Ramos (cell line): ENCODE data around the gene PDE8A.

Source experiments
- in situ Hi-C: fragments of 300-500 bp; cut with MboI; formaldehyde crosslinking; loops from one replicate; pipeline ENCODE4 v1.14.3; 2022; ENCODE audit warnings: low sequenced_read_pairs; ENCODE audit not compliant: unreplicated experiment

The PDE8A gene

DNA sequence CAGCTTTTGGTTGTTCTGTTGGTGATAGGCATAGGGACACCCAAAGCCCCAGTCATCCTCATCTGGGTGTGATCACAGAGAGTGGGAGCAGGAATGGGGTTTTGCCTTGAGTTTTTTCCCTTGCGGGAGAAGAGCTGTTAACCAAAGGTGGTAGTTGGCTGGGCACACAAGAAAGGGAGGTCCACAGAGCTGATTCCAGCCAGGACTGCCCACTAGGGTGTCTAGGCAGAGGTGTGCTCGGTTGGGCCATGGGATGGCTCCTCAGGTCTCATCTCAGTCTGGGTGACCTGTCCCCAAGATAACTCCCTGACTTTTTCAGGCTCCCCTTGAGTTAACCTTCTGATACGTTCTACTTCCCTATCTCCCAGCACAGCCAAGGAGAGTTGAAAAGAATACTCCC is 134.8 kb downstream of the PDE8A start:
- in situ Hi-C loops = no loop called here

DNA sequence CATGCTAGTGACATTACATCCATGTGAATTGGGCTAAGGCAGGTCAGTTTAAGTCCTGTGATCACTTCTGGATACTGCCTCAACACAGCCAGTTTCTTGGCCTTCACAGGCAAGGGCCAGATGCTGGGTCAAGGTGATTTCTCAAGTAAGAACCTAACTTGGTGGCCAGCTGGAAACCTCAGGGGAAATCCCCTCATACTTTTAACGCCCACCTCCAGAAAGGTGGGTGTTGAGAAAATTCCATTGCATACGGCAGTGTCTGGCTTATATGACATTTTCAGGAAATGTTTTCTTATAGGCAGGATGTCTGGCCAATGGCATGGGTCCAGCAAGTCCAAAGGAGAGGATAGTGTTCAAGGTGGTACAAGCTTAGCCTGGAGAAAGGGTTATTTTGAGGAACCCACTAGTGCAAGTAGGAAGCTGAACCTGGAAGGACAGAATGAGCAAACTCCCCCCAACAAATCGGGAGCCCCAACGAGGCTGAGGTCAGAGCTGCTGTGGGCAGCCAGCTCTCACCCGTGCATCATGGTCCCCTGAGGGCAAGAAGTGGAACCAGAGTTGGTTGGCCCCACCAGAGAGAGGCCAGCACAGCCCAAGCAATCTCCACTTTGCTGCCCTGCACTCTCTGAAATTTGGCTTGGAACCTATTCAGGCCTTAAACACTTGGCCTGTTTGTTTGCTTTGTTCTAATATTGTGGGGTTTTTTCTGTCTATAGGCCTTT is 135.4 kb downstream of the PDE8A start:
- in situ Hi-C loops = no loop called here

DNA sequence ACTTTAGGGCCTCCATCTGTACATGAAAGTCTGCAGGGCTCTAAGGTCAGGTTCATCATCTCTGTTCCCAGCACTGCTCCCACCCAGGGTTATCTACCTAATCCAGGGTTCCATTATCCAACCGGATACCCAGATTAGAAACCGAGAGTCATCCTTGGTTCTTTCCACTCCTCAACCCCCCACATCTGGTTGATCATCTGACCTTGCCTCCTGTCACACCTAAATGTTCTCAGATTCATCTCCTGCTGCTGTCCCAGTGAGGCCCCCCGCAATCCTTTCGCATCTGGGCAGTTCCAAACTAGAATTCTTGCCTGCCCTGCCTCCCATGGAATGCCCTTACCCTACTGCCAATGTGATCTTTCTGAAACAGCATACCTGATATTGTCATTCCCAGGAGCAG is 136.5 kb downstream of the PDE8A start:
- in situ Hi-C loops = no loop called here

DNA sequence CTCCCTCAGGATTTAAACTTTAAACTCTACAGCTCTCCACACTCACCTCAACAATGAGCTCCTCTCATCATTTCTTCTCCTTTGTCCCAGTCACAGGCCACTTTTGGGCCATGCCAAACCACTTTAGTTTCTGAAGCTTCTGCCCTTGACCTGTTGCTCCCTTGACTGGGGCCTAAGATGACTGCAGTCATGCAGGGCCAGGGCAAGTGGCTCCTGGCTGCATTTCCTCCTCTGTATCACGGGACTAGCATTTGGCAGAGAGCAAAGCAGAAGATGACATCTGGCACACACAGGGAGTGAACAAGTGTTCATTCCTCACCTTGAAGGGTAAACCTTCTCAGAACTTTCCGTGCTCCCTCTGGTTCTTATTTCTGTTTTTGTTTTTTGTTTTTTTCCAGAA is 136.9 kb downstream of the PDE8A start:
- in situ Hi-C loops = no loop called here

DNA sequence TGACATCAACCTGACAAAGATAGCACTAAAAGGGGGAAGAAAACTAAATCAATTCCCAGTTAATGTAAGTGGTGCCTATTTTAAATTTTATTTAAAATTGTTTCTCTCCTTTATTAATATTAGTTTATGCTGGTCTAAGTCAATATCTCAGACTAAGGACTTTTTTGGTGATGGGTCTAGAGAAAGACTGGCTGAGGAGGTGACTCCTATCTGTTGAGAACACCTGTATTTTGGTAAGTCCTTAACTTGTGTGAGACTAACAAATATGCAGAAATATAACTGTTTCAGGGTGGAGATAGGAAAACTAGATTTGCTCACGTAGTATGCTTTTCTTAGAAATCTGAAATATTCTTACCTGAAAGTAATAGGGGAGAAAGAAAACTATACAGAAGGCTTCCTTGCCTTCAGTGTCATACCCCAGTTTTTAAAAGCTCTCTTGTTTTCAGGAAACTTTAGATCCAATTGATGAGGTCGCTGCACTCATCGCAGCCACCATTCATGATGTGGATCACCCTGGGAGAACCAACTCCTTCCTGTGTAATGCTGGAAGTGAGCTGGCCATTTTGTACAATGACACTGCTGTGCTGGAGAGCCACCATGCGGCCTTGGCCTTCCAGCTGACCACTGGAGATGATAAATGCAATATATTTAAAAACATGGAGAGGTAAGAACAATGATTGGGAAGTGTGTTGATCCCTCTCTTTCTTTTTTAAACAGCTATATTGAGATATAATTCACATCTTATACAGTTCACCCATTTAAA is 138.9 kb downstream of the PDE8A start:
- in situ Hi-C loops = no loop called here

DNA sequence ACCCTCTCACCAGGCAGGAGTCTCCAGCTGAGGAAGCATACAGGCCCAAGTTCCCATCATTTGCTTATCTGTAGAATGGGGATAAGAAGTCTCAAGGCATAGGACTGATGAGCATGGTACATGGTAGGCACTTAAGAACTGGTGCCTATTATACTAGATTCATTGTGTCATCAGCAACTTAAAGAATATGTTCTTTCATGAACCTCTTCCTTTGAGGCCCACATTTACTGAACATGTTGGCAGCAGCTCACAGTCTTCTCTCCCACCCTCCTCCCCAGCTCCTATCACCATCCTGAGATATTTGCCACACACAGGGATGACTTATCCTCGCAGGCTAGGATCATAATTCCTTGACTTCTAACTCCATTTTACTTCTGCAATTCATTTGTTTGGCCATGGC is 142.5 kb downstream of the PDE8A start:
- in situ Hi-C loops = no loop called here

DNA sequence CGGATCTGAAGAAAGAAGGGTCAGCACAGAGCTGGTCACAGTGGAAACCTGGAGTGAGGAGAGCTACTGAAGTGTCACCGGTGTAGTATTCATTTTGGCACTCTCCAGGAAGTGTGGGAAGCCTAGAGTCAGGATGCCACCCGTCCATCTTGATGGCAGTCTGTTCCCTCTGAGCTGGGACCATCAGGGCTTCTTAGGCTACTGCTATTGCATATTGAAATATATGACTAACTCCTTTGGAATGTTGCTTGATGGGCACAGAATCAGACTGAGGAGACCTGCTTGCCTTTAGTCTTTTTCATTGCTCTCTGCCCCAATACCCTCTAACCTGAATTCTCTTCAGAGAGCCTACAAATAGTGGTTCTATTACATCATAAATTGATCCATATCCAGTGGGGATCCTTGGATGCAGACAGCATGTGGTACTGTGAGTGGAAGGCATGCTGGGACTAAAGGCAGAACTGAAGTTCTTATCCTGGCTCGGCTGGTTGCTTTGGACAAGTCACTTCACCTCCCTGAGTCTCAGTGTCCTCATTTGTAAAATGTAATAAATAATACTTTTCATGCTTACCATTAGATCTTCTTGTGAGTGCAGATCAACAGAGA is 143.5 kb downstream of the PDE8A start:
- in situ Hi-C loops = no loop called here

DNA sequence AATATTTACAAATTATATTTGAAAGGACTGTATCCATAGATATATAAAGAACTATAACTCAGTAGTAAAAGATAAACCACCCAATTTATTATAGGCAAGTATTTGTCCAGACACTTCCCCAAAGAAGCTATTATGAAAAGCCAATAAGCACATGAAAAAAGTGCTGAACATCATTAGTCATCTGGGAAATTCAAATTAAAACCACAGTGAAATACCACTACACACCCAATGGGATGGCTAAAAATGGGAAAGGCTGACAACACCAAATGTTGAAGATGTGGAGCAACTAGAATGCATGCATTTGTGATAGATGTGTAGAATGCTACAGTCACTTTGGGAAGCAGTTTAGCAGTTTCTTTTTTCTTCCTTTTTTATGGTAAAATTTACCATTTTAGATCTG is 147.0 kb downstream of the PDE8A start:
- in situ Hi-C loops = no loop called here

DNA sequence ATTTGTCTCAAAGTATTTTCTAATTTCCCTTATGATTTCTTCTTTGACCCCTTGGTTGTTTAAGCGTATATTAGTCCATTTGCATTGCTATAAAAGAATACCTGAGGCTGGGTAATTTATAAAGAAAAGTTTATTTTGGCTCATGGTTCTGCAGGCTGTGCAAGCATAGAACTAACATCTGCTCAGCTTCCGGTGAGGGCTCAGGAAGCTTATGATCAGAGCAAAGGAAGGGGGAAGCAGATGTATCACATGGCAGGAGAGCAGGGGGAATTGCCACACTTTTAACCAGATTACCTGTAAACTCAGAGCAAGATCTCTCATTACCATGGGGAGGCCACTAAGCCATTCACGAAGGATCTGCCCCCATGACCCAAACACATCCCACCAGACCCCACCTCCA is 148.2 kb downstream of the PDE8A start:
- in situ Hi-C loops = no loop called here

DNA sequence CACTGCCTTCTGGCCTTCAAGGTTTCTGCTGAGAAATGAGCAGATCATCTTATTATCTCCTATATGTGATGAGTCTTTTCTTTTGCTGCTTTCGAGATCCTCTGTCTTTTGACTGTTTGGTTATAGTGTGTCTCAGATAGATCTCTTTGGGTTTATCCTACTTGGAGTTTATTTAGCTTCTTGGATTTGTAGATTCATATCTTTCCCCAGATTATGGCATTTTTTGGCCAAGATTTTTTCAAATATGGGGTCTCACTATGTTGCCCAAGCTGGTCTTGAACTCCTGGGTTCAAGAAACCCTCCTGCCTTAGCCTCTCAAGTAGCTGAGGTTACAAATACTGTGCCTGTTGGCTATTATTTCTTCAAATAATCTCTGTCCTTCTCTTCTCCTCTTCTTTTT is 150.3 kb downstream of the PDE8A start:
- in situ Hi-C loops = no loop called here

DNA sequence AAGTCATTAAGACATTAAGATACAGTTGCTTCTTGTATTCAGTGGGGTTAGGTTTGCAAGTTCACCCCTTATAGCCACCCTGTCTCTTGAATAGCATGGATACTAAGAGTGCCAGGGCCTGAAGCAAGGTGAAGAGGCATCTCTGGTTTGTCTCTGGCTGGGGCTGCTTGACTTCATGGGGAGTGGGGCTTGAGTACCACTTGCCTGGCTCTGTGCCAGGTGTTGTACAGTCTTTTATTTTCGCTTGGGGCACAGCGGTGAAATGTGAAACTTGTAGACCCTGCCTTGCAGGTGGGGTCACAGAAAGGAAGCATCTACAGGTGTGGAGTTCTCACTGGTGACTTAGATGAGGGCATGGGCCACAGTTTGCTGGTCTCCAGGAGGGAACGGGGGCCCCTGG is 152.1 kb downstream of the PDE8A start:
- in situ Hi-C loops = no loop called here

DNA sequence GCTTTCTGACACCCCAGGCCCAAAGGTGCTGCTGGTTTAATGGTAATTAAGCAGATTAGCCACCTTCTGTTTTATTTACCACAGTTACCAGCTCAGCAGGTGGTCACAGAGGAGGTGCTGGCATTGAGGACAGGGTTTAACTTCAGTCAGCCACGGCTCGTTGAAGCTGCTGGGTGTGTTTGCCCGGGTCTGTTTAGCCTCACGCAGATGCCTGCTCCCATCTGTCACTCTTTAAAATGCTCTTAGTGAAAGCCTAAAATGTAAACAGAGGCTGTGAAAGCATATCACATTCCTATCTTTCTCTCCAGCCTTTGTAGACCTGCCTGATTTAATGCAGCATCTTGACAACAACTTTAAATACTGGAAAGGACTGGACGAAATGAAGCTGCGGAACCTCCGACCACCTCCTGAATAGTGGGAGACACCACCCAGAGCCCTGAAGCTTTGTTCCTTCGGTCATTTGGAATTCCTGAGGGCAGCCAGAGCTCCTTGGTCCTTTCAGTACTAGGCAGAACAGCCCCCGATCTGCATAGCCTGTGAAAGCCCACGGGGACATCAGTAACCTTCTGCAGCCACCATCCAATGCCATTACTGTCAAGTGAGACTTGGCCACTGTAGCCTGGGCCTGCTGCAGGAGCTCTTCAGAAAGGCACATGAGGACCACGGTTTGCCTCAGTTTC is 156.0 kb downstream of the PDE8A start:
- in situ Hi-C loops = no loop called here

DNA sequence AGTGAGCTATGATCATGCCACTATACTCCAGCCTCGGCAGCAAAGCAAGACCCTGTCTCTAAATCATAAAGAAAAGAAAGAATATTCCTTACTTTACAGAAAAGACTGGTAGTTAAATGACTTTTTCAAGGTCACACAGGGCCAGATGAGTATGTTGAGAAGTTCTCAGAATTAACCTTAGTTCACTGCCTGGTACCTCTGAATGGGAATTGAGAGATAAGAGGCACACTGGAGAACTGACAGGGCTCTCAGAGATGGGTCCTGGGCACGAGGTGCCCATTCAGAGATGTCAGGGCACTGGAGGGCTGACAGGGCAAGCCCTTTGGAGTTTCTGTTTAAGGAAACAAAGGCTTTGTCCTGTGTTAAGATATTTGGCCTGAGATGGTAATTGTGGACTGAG is 157.7 kb downstream of the PDE8A start:
- in situ Hi-C loops = no loop called here

DNA sequence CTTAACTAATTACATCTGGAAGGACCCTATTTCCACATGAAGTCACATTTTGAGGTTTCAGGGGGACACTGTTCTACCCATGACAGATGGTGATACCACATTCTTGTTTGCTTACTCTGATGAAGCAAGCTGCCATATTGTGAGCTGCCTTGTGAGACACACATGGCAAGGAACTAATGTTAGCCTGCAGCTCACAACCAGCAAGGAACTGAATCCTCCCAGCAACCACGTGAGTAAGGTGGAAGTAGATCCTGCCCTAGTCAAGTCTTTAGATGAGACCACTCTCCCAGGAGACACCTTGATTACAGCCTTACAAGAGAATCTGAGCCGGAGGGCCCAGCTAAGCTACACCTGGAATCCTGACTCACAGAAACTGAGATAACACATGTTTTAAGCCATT is 160.1 kb downstream of the PDE8A start:
- in situ Hi-C loops = no loop called here

DNA sequence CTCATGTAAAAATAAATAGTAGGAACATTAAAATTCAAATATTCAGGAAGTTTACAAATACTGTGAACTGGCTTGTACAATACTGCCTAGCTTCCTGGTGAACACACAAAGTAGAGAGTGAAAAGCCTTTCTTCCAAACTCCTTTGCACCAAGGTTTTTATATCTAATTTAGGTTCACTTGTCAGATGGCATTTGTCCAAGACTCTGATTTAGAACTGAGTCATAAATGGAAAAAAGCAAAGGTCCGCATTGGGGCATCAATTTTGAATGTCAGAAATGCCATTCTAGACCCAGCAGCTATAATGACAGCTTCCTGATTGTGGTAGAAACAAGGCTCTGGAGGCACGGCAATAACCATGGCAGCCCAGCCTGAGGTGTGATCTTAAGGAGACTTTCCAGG is 160.7 kb downstream of the PDE8A start:
- in situ Hi-C loops = no loop called here

DNA sequence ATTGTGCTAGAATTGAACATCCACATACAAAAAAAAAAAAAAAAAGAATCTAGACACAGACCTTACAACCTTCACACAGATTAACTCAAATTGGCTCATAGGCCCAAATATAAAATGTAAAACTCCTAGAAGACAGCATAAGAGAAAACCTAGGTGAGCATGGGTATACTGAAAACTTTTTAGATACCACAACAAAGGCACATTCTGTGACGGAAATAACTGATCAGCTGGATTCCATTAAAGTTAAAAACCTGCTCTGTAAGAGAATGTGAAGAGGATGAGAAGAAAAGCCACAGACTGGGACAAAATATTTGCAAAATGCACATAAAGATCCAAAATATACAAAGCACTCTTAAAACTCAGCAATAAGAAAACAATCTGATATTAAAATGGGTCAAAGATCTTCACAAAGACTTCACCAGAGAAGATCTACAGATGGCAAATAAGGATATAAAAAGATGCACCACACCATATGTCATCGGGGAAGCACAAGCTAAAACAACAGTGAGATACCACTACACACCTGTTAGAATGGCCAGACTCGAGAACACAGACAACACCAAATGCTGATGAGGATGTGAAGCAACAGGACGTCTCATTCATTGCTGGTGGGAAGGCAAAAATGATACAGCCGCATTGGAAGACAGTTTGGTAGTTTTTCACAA is 167.9 kb downstream of the PDE8A start:
- in situ Hi-C loops = loop anchor here (25.0 kb wide), 2 partner anchors 138 to 562 kb away; no protein-coding TSS in a partner anchor

DNA sequence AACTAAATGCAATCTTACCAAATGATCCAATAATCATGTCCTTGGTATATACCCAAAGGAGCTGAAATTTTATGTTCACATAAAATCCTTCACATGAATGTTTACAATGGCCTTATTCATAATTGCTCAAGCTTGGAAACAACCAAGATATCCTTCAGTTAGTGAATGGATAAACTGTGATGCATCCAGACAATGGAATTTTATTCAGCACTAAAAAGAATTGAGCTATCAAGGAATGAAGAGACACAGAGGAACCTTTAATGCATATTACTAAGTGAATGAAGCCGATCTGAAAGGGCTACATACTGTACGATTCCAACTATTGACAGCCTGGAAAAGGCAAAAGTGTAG is 168.4 kb downstream of the PDE8A start:
- in situ Hi-C loops = loop anchor here (25.0 kb wide), 2 partner anchors 137 to 563 kb away; no protein-coding TSS in a partner anchor

DNA sequence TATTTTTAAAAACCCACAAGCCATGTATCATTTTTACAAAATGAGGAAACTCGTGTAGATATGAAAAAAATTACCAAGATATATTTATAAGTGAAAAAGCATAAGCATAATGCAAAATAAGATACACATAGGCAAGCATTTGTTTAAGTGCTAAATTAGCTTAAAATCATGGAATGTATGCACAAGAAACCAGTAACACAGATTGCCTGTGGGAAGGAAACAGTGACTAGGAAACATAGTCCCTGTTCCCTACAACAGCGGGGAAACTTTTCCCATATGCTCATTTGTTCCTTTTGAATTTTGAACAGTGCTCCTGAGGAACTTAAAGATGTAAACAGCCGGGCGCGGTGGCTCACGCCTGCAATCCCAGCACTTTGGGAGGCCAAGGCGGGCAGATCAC is 169.5 kb downstream of the PDE8A start:
- in situ Hi-C loops = loop anchor here (25.0 kb wide), 2 partner anchors 136 to 564 kb away; no protein-coding TSS in a partner anchor

DNA sequence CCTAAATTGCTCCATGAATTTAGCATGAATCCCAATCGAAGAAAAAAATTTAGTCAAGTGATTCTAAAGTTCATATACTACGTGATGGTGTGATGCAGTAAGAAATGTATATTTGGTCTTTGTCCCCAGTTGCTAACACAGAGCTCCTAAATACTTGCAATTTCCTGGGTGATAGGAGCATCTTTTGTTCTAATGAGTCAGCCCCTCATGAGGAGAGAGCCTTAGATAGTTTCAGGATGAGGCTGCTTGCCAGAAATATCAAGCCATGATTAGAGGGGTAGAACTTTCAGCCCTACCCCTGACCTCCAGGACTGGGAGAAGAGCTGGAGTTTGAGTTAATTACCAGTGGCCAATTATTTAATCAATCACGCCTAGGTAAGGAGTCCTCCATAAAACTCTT is 170.2 kb downstream of the PDE8A start:
- in situ Hi-C loops = loop anchor here (25.0 kb wide), 2 partner anchors 135 to 565 kb away; no protein-coding TSS in a partner anchor

DNA sequence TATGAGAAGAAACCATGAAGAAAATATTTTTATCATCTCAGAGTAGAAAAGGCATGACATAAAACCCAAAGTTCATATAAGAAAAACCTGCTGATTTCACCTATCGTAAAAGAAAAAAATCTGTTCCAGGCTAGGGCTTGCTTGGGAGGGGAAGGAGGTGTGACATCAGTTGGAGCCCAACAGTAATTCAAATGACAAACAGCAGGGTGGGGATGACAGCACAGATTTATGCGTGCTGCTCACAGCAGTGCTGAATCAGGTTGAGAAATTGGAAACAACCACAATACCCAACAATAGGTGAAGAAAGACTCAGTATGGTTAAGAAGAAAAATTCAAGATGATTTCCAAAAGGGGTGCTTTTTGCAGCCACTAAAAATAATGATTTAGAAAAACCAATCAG is 172.4 kb downstream of the PDE8A start:
- in situ Hi-C loops = loop anchor here (25.0 kb wide), 2 partner anchors 133 to 567 kb away; no protein-coding TSS in a partner anchor
